GM18907 (cell line): Measurements from ENCODE around the gene CDKN2B-AS1.

Source experiments
- ATAC-seq: cut with Tn5 transposase; IDR thresholded peaks from one replicate; pipeline ENCODE4 v1.9.1; 2021; ENCODE audit warnings: mild to moderate bottlenecking, moderate library complexity; ENCODE audit not compliant: unreplicated experiment

The CDKN2B-AS1 gene

DNA sequence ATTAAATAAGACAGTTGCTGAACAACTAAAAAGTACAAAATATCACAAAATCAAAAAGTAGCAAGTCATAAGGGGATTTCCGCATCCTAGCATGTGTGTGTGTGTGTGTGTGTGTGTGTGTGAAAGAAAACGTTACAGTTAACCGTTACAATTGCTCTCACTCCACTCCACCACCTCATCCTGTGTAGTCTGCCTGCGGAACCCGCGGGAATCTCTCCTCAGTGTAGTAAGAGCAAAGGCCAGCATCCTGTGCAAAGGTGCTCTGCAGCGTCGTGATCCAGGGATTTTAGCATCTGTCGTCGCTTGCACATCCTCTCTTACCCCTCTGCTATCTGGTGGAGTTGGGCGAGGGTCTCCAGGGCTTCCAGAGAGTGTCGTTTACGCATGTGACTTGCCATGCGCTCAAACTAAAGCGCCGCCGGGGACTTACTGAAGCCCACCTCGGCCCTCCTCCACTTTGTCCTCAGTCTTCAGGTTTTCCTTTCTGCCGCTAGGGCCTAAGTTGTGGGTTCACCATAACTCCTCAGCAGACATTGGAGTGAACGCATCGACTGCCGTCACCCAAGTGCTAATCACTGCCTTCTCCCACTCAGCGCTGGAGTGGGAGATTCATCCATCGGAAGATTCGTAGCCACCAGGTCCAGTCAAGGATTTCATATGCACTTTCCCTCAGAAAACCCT is 10.6 kb downstream of the CDKN2B-AS1 start:
- ATAC-seq, result no peak

DNA sequence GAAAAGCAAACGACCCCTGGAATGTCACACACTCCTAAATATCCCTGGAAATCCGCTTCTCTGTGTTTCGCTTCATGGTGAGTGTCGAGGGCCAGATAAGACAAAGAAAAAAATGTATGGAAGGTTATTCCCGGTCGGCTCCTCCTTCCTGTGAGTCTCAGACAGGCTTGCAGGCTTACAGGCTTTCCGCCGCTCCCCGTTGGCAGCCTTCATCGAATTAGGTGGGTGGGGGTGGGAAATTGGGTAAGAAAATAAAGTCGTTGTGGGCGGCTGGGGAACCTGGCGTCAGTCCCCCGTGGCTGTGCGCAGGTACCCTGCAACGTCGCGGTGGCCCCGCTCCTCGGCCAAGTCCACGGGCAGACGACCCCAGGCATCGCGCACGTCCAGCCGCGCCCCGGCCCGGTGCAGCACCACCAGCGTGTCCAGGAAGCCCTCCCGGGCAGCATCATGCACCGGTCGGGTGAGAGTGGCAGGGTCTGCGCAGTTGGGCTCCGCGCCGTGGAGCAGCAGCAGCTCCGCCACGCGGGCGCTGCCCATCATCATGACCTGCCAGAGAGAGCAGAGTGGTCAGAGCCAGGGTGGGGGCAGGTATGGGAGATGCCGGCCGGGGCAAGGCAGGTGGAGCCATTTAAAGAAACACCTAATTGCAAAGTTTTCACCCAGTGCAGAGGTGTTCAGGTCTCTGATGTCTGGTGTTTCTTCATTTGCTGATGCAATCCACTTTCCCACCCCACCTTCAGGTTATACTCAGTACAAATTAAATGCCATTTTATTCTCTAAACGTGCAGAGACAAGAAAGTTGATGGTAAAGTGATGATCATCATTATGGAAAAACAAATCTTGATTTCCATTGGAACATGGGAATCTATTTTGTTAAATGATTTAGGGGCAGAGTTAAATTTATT is 11.4 kb downstream of the CDKN2B-AS1 start:
- ATAC-seq, result no peak

DNA sequence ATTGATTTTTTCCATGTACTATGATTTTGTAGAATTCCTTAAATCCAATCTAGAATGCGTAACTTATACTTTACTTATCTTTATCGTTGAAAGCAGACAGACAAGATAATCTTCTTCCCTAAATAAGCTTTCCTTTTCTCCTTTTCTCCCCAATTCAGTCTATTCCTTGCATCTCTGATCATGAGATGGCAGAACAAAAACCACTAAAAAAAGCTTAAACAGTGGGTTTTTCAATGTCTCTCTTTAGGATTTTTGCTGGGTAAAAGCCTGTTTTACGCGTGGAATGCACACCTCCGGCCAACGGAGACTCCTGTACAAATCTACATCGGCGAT is 13.8 kb downstream of the CDKN2B-AS1 start:
- ATAC-seq, result no peak

- peak; percentile 93 for ATAC-seq
Measured at GRCh38 chr9:22008717-22009505, 14.3 kb downstream of the CDKN2B-AS1 start, which contains the start of gene CDKN2B. CDKN2B (minus strand) TSS chr9:22009305; CDS start chr9:22008953, 352 bp downstream.

- ATAC-seq, result peak; percentile 41
Measured at GRCh38 chr9:22009506-22009867, 14.9 kb downstream of the CDKN2B-AS1 start.

- no peak for ATAC-seq
Measured at GRCh38 chr9:22010866-22011625, 16.5 kb downstream of the CDKN2B-AS1 start.

DNA sequence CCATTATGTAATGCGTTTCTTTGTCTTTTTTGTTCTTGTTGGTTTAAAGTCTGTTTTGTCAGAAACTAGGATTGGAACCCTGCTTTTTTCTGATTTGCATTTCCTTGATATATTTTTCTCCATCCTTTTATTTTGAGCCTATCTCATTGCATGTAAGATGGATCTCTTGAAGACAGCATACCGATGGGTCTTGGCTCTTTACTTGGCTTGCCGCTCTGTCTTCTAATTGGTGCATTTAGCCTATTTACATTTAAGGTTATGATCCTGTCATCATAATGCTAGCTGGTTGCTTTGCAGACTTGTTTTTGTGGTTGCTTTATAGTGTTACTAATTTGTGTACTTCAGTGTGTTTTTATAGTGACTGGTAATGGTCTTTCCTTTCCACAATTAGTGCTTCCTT is 27.8 kb downstream of the CDKN2B-AS1 start:
- no peak for ATAC-seq

- no peak for ATAC-seq
Measured at GRCh38 chr9:22026696-22027095, 32.1 kb downstream of the CDKN2B-AS1 start.

DNA sequence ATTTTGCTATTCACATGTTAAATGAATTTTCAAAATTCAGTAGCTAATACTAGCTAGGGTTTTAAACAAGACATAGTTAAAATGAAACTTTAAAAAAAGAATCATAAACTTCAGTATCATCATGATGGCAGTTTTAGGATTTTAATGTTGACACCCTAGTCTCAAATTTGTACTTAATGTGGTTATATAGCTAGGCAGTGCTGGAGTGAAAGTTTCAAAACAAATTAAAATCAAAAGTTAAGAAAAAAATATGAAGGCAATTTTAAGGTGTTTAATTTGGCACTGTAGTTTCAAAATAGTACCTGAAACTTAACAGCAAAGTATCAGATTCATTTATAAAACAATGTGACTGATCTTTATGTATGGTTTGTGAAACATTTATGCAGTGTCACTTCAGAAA is 33.8 kb downstream of the CDKN2B-AS1 start:
- no peak for ATAC-seq

- no peak for ATAC-seq
Measured at GRCh38 chr9:22029231-22029630, 34.6 kb downstream of the CDKN2B-AS1 start.

- no peak for ATAC-seq
Measured at GRCh38 chr9:22030101-22030598, 35.6 kb downstream of the CDKN2B-AS1 start.

- ATAC-seq, result no peak
Measured at GRCh38 chr9:22031655-22032411, 37.2 kb downstream of the CDKN2B-AS1 start.

DNA sequence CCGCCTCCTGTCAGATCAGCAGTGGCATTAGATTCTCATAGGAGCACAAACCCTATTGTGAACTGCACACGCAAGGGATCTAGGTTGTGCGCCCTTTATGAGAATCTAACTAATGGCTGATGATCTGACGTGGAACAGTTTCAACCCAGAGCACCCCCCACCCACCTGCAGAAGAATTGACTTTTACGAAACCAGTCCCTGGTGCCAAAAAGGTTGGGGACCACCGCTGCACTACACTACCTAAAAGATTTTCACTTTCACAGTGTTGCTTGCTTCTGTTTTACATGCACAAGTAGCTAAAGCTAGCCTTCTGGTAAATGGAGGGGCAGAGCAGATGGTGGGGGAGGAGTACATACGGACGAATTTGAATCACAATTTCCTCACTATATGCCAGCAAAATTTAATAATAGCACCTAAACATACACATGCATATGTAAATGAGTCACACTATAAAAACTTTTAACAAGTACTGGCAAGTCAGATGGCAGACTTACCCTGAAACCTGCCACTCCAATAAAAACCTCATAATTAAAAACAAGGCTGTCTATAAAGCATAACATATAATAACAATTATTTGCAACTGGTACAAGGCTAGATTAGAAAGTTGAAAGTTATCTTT is 38.5 kb downstream of the CDKN2B-AS1 start:
- no peak for ATAC-seq

DNA sequence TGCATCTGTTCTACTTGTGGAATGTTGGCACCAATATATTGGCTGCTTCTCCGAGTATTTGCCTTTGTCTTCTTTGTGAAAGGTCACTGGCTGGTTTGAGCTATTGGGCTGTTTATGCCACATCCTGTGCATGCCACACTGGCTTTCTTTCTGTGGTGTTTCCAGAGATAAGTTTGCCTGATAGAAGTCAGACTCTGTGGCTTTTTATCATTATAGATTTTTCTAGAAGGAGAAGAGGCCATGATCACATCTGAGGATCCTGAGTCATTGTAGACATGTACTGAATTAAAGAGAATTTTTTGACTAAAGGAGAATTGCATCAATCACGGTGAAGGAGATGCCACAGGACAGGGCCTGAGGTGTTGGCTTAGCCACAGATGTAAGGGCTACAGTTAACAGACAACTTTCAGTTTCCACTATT is 41.0 kb downstream of the CDKN2B-AS1 start:
- ATAC-seq, result no peak

- ATAC-seq, result no peak
Measured at GRCh38 chr9:22036866-22037626, 42.5 kb downstream of the CDKN2B-AS1 start.

- ATAC-seq, result no peak
Measured at GRCh38 chr9:22037954-22038690, 43.5 kb downstream of the CDKN2B-AS1 start.

- no peak for ATAC-seq
Measured at GRCh38 chr9:22039258-22039657, 44.7 kb downstream of the CDKN2B-AS1 start.

- no peak for ATAC-seq
Measured at GRCh38 chr9:22040760-22041159, 46.2 kb downstream of the CDKN2B-AS1 start.
